ENCODE results near the gene PLPP7.

PLPP7 gene

DNA sequence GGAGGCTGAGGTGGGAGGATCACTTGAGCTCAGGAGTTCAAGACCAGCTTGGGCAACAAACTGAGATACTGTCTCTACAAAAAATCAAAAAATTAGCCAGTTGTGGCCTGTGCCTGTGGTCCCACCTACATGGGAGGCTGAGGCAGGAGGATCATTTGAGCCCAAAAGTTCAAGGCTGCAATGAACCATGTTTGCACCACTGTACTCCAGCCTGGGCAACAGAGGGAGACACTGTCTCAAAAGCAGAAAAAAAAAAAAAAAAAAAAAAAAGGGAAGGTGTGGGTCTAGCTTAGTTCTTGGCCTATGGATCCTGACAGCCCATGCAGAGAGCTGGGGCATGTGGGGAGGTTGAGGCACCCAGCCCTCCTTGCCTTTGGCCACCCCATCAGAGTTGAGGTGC is 10.9 kb downstream of the PLPP7 start:
- no peak overlapping the region for H3K9ac ChIP-seq (ENCODE audit: low read depth, low read length)

DNA sequence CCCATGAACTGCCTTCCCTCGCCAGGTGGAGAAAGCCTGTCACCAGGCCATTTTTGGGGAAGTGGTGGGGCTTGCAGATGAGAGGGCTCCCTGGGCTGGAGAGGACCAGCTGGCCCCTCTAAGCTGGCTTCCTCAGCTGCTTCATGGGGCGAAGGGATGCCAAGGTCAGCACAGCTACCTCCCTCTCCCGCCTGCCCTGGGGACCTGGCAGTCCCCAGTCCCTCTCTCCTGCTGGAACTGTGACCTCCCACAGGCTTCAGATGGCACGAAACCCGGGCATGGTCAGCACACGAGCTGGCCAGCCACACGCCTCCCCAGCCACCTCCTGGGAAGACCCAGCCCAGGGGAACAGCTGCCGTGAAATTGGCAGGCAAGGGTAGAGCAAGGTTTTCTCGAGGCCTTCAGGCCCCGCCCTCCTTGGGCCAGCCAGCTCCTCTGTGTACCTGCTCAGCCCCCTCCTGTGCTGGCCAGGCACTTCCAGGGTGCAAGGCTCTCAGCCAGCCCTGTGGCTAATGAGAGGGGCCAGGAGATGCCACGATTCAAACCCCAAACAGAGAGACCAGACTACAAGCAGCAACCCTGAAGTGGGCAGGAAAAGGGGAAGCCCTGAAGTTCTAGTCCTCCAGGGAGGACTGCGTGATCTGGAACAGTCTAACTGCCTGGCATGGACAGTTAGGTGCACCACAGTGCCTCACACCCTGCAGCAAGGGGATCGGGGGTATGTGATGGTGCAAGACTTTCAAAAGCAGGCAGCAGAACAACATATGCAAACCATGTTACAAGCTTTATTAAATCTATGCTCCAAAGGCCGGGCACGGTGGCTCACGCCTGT is 12.9 kb downstream of the PLPP7 start:
- Histone ChIP-seq H3K9ac (ENCODE audit: low read depth, low read length) (no peak overlapping the region), H3K36me3 (ENCODE audit: control insufficient read depth, insufficient read depth, low read length) (no peaks in the 10 kb centered on the region), H3K9me3 (ENCODE audit: control insufficient read depth, insufficient read depth, low read length) (no peaks in the 10 kb centered on the region), H3K27me3 (ENCODE audit: control insufficient read depth, insufficient read depth, low read length) (no peaks in the 10 kb centered on the region), H3K4me1 (ENCODE audit: control insufficient read depth, insufficient read depth, low read length) (no peaks in the 10 kb centered on the region), H3K4me3 (ENCODE audit: low read depth, low read length) (no peak overlapping the region)

More for the DNA sequence above, 10.9 kb downstream of the PLPP7 start:
- Histone ChIP-seq H3K4me3 (ENCODE audit: low read depth, low read length) (no peak overlapping the region), H3K27me3 (ENCODE audit: control insufficient read depth, insufficient read depth, low read length) (no peaks in the 10 kb centered on the region), H3K4me1 (ENCODE audit: control insufficient read depth, insufficient read depth, low read length) (no peaks in the 10 kb centered on the region), H3K9me3 (ENCODE audit: control insufficient read depth, insufficient read depth, low read length) (no peaks in the 10 kb centered on the region), H3K36me3 (ENCODE audit: control insufficient read depth, insufficient read depth, low read length) (no peaks in the 10 kb centered on the region)

- Histone ChIP-seq H3K4me3 (ENCODE audit: low read depth, low read length) (no peak overlapping the region), H3K4me1 (ENCODE audit: control insufficient read depth, insufficient read depth, low read length) (no peaks in the 10 kb centered on the region), H3K36me3 (ENCODE audit: control insufficient read depth, insufficient read depth, low read length) (no peaks in the 10 kb centered on the region), H3K9ac (ENCODE audit: low read depth, low read length) (no peak overlapping the region), H3K27me3 (ENCODE audit: control insufficient read depth, insufficient read depth, low read length) (no peaks in the 10 kb centered on the region), H3K9me3 (ENCODE audit: control insufficient read depth, insufficient read depth, low read length) (no peaks in the 10 kb centered on the region)
These were observed 14.1 kb downstream of the PLPP7 start for GRCh38 chr9:131303381-131304321.

GRCh38 chr9:131304676-131305355 is 15.3 kb downstream of the PLPP7 start:
- Histone ChIP-seq H3K9ac (ENCODE audit: low read depth, low read length) (no peak overlapping the region), H3K27me3 (ENCODE audit: control insufficient read depth, insufficient read depth, low read length) (no peaks in the 10 kb centered on the region), H3K36me3 (ENCODE audit: control insufficient read depth, insufficient read depth, low read length) (no peaks in the 10 kb centered on the region), H3K4me1 (ENCODE audit: control insufficient read depth, insufficient read depth, low read length) (no peaks in the 10 kb centered on the region), H3K9me3 (ENCODE audit: control insufficient read depth, insufficient read depth, low read length) (no peaks in the 10 kb centered on the region), H3K4me3 (ENCODE audit: low read depth, low read length) (no peak overlapping the region)

- H3K9me3 ChIP-seq (ENCODE audit: control insufficient read depth, insufficient read depth, low read length) = no peaks in the 10 kb centered on the region
- no peaks in the 10 kb centered on the region for H3K4me1 ChIP-seq (ENCODE audit: control insufficient read depth, insufficient read depth, low read length)
- no peaks in the 10 kb centered on the region for H3K27me3 ChIP-seq (ENCODE audit: control insufficient read depth, insufficient read depth, low read length)
- H3K36me3 ChIP-seq (ENCODE audit: control insufficient read depth, insufficient read depth, low read length) = no peaks in the 10 kb centered on the region
- no peak overlapping the region for H3K9ac ChIP-seq (ENCODE audit: low read depth, low read length)
- no peak overlapping the region for H3K4me3 ChIP-seq (ENCODE audit: low read depth, low read length)
These were observed 17.0 kb downstream of the PLPP7 start for GRCh38 chr9:131306397-131307004.

GRCh38 chr9:131307974-131308373 is 18.5 kb downstream of the PLPP7 start:
- Histone ChIP-seq H3K4me1 (ENCODE audit: control insufficient read depth, insufficient read depth, low read length) (no peaks in the 10 kb centered on the region), H3K27me3 (ENCODE audit: control insufficient read depth, insufficient read depth, low read length) (no peaks in the 10 kb centered on the region), H3K9me3 (ENCODE audit: control insufficient read depth, insufficient read depth, low read length) (no peaks in the 10 kb centered on the region), H3K9ac (ENCODE audit: low read depth, low read length) (no peak overlapping the region), H3K36me3 (ENCODE audit: control insufficient read depth, insufficient read depth, low read length) (no peaks in the 10 kb centered on the region), H3K4me3 (ENCODE audit: low read depth, low read length) (no peak overlapping the region)

GRCh38 chr9:131308452-131308851 is 18.9 kb downstream of the PLPP7 start:
- Histone ChIP-seq H3K4me1 (ENCODE audit: control insufficient read depth, insufficient read depth, low read length) (no peaks in the 10 kb centered on the region), H3K4me3 (ENCODE audit: low read depth, low read length) (no peak overlapping the region), H3K36me3 (ENCODE audit: control insufficient read depth, insufficient read depth, low read length) (no peaks in the 10 kb centered on the region), H3K9ac (ENCODE audit: low read depth, low read length) (no peak overlapping the region), H3K9me3 (ENCODE audit: control insufficient read depth, insufficient read depth, low read length) (no peaks in the 10 kb centered on the region), H3K27me3 (ENCODE audit: control insufficient read depth, insufficient read depth, low read length) (no peaks in the 10 kb centered on the region)

- H3K4me1 ChIP-seq (ENCODE audit: control insufficient read depth, insufficient read depth, low read length) = no peaks in the 10 kb centered on the region
- H3K27me3 ChIP-seq (ENCODE audit: control insufficient read depth, insufficient read depth, low read length) = no peaks in the 10 kb centered on the region
- no peaks in the 10 kb centered on the region for H3K9me3 ChIP-seq (ENCODE audit: control insufficient read depth, insufficient read depth, low read length)
- no peaks in the 10 kb centered on the region for H3K36me3 ChIP-seq (ENCODE audit: control insufficient read depth, insufficient read depth, low read length)
- no peak overlapping the region for H3K4me3 ChIP-seq (ENCODE audit: low read depth, low read length)
- H3K9ac ChIP-seq (ENCODE audit: low read depth, low read length) = no peak overlapping the region
These were observed 19.5 kb downstream of the PLPP7 start for GRCh38 chr9:131308906-131309529.

DNA sequence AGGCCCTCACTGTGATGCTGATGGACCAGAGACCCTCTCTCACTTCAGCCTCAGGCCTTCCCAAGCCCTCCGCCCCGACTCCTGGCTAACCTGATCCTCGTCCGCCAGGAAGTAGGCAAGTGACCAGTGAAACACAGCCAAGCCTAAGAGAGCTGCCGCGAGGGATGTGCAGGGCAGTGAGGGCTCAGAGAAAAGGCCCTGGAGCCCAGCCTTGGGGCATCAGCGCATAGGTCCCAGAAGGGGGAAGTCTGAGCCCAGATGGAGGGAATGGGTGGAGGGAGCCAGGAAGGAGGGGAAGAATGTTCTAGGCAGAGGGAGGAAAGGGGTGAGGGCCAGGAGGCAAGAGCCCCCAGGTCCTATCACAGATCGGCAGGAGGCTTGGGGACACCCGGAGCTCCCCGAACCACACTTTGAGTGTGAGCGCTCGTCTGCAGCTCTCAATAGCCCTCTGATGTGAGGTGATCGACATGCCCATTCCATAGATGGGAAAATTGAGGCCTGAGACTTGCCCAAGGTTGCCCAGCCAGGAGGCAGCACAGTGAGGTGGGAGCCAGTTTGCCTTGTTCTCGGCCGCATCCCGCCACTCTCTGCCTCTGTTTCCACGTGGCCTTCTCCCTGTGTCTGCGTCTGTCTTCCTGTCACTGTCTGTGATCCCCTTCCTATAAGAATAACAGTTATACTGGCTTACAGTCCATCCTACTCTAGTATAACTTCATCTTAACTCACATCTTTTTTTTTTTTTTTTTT is 20.2 kb downstream of the PLPP7 start:
- Histone ChIP-seq H3K9ac (ENCODE audit: low read depth, low read length) (no peak overlapping the region), H3K36me3 (ENCODE audit: control insufficient read depth, insufficient read depth, low read length) (no peaks in the 10 kb centered on the region), H3K9me3 (ENCODE audit: control insufficient read depth, insufficient read depth, low read length) (no peaks in the 10 kb centered on the region), H3K27me3 (ENCODE audit: control insufficient read depth, insufficient read depth, low read length) (no peaks in the 10 kb centered on the region), H3K4me3 (ENCODE audit: low read depth, low read length) (no peak overlapping the region), H3K4me1 (ENCODE audit: control insufficient read depth, insufficient read depth, low read length) (no peaks in the 10 kb centered on the region)

GRCh38 chr9:131310833-131311554 is 21.5 kb downstream of the PLPP7 start:
- Histone ChIP-seq H3K4me3 (ENCODE audit: low read depth, low read length) (no peak overlapping the region), H3K4me1 (ENCODE audit: control insufficient read depth, insufficient read depth, low read length) (no peaks in the 10 kb centered on the region), H3K9me3 (ENCODE audit: control insufficient read depth, insufficient read depth, low read length) (no peaks in the 10 kb centered on the region), H3K36me3 (ENCODE audit: control insufficient read depth, insufficient read depth, low read length) (no peaks in the 10 kb centered on the region), H3K9ac (ENCODE audit: low read depth, low read length) (no peak overlapping the region), H3K27me3 (ENCODE audit: control insufficient read depth, insufficient read depth, low read length) (no peaks in the 10 kb centered on the region)

Measured in iPS-15b (cell line).